Ishikawa (cell line): Measurements from ENCODE around the gene NTM.

Source experiments
- CEBPB ChIP-seq: IDR thresholded peaks from 2 replicates; pipeline ENCODE4 v1.6.1; 2012
- CREB1 ChIP-seq: IDR thresholded peaks from 2 replicates; pipeline ENCODE4 v1.6.1; 2012; ENCODE audit warnings: low read depth
- EP300 ChIP-seq: IDR thresholded peaks from 2 replicates; pipeline ENCODE4 v1.6.1; 2012; ENCODE audit warnings: borderline replicate concordance
- FOXM1 ChIP-seq: IDR thresholded peaks from 2 replicates; pipeline ENCODE4 v1.6.1; 2012; ENCODE audit warnings: low read depth, borderline replicate concordance
- NFIC ChIP-seq: IDR thresholded peaks from 2 replicates; pipeline ENCODE4 v1.6.1; 2012
- RAD21 ChIP-seq: IDR thresholded peaks from 2 replicates; pipeline ENCODE4 v1.6.1; 2012; ENCODE audit warnings: low read depth
- TAF1 ChIP-seq: IDR thresholded peaks from 2 replicates; pipeline ENCODE4 v1.6.1; 2012; ENCODE audit warnings: low read depth, mild to moderate bottlenecking
- TCF12 ChIP-seq: IDR thresholded peaks from 2 replicates; pipeline ENCODE4 v1.6.1; 2012; ENCODE audit warnings: low read depth
- TEAD4 ChIP-seq: IDR thresholded peaks from 2 replicates; pipeline ENCODE4 v1.6.1; 2012
- TF ChIP-seq, protein P1 (sequence below): IDR thresholded peaks from 2 replicates; pipeline ENCODE4 v1.6.1; 2012; ENCODE audit warnings: low read depth, mild to moderate bottlenecking
- TF ChIP-seq, protein P2 (sequence below): IDR thresholded peaks from 2 replicates; pipeline ENCODE4 v1.6.1; 2012

DNA sequence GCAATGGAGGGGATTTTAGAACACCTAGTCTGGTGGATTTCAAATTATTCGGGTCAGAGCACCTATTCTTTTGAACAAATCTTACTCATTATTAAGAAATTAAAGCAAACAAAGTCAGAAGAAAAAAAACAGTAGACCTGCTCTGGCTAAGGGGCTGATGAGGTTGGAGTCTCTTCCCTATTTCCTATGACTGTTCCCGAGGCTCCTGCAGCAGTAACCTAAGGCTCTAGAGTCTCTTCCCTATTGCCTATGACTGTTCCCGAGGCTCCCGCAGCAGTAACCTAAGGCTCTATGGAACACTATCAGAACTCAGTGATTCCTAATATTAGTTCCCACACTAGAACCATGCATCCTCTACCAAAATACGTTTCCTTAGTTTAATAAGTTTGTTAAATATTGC lies 607.9 kb downstream of the NTM start:
- no peak for TF ChIP-seq NFIC
- no peak for TF ChIP-seq TEAD4
- no peak for TF ChIP-seq CEBPB
- no peak for TF ChIP-seq CREB1
- TF ChIP-seq, protein P1, sequence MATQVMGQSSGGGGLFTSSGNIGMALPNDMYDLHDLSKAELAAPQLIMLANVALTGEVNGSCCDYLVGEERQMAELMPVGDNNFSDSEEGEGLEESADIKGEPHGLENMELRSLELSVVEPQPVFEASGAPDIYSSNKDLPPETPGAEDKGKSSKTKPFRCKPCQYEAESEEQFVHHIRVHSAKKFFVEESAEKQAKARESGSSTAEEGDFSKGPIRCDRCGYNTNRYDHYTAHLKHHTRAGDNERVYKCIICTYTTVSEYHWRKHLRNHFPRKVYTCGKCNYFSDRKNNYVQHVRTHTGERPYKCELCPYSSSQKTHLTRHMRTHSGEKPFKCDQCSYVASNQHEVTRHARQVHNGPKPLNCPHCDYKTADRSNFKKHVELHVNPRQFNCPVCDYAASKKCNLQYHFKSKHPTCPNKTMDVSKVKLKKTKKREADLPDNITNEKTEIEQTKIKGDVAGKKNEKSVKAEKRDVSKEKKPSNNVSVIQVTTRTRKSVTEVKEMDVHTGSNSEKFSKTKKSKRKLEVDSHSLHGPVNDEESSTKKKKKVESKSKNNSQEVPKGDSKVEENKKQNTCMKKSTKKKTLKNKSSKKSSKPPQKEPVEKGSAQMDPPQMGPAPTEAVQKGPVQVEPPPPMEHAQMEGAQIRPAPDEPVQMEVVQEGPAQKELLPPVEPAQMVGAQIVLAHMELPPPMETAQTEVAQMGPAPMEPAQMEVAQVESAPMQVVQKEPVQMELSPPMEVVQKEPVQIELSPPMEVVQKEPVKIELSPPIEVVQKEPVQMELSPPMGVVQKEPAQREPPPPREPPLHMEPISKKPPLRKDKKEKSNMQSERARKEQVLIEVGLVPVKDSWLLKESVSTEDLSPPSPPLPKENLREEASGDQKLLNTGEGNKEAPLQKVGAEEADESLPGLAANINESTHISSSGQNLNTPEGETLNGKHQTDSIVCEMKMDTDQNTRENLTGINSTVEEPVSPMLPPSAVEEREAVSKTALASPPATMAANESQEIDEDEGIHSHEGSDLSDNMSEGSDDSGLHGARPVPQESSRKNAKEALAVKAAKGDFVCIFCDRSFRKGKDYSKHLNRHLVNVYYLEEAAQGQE, result no peak
- no peak for TF ChIP-seq TAF1
- TF ChIP-seq TCF12, result no peak
- no peak for TF ChIP-seq EP300
- TF ChIP-seq, protein P2, sequence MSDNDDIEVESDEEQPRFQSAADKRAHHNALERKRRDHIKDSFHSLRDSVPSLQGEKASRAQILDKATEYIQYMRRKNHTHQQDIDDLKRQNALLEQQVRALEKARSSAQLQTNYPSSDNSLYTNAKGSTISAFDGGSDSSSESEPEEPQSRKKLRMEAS, result no peak
- TF ChIP-seq FOXM1, result no peak
- no peak for TF ChIP-seq RAD21
